Activated CD8-positive, alpha-beta memory T cell treated with anti-CD3 and anti-CD28 coated beads, Interleukin-2, amount 50 U/mL, for 1 hour (primary cell): ENCODE measurements around the gene DNMBP.
"Not testable (repeated sequence)": the region's sequence is repeated elsewhere in the genome, so short reads cannot be mapped to it uniquely, and the experiment has no call there.

Experiments
- DNase-seq: peaks from one replicate; pipeline ENCODE4 v3.0.0-alpha.2; 2020; ENCODE audit errors: extremely low read depth

DNMBP gene

GRCh38 chr10:99993701-99994689, 15.8 kb downstream of the DNMBP start:
- peak; percentile 35 for DNase-seq

- DNase-seq = not testable (repeated sequence)
These were observed 24.1 kb downstream of the DNMBP start for GRCh38 chr10:99985637-99986036.

GRCh38 chr10:99984211-99985034, 25.3 kb downstream of the DNMBP start:
- DNase-seq = no peak

GRCh38 chr10:99983280-99983988, 26.3 kb downstream of the DNMBP start:
- no peak for DNase-seq

- no peak for DNase-seq
These were observed 27.0 kb downstream of the DNMBP start for GRCh38 chr10:99982728-99983127.

GRCh38 chr10:99981581-99982199, 28.1 kb downstream of the DNMBP start:
- DNase-seq = no peak

- no peak for DNase-seq
These were observed 30.6 kb downstream of the DNMBP start for GRCh38 chr10:99979066-99979685.

GRCh38 chr10:99977916-99978315, 31.8 kb downstream of the DNMBP start:
- DNase-seq = no peak

- no peak for DNase-seq
These were observed 32.7 kb downstream of the DNMBP start for GRCh38 chr10:99976886-99977665.

- DNase-seq = no peak
These were observed 33.6 kb downstream of the DNMBP start for GRCh38 chr10:99975942-99976809.

- DNase-seq = no peak
These were observed 34.5 kb downstream of the DNMBP start for GRCh38 chr10:99975106-99975829.

GRCh38 chr10:99973190-99973589, 36.6 kb downstream of the DNMBP start:
- DNase-seq = no peak

- no peak for DNase-seq
These were observed 41.8 kb downstream of the DNMBP start for GRCh38 chr10:99967961-99968360.

GRCh38 chr10:99966306-99966705, 43.4 kb downstream of the DNMBP start:
- DNase-seq = no peak

GRCh38 chr10:99965700-99966099, 44.0 kb downstream of the DNMBP start:
- no peak for DNase-seq

- DNase-seq = no peak
These were observed 45.0 kb downstream of the DNMBP start for GRCh38 chr10:99964791-99965190.

GRCh38 chr10:99963467-99964165, 46.1 kb downstream of the DNMBP start:
- not testable (repeated sequence) for DNase-seq

- no peak for DNase-seq
These were observed 50.9 kb downstream of the DNMBP start for GRCh38 chr10:99958806-99959205.
